MCF 10A (cell line): ENCODE results near the gene POLQ. TPM values are rescaled to one million over a fixed set of nuclear protein-coding genes. Genes with fewer than 3 reads are reported as not detected.

Source experiments
- BruUV-seq: library from RNA; stranded (reverse); fragments of 400-500 nt; replicated peaks from 2 replicates; lab custom pipeline; 2021; lab: Mats Ljungman, UMichigan
- CTCF ChIA-PET: fragments of 300-600 bp; sonication (Branson Sonifier 250); formaldehyde crosslinking; extraction: SDS; loops from one replicate; lab custom pipeline; 2021; ENCODE audit warnings: antibody characterized with exemption, inconsistent platforms; lab: Yijun Ruan, JAX
- POLR2A ChIA-PET: fragments of 300-600, 350-650 bp; sonication (Branson Sonifier 250); formaldehyde crosslinking; extraction: SDS; loops from one replicate; lab custom pipeline; 2020; ENCODE audit warnings: antibody characterized with exemption, inconsistent platforms; lab: Yijun Ruan, JAX
- DNase-seq: peaks from one replicate; pipeline ENCODE4 v3.0.0-alpha.2; 2018; ENCODE audit not compliant: unreplicated experiment
- H3K27ac Mint-ChIP-seq: one replicate; pipeline ENCODE4 v1.8.0; 2022; ENCODE audit warnings: mild to moderate bottlenecking, low read depth, mixed read lengths; ENCODE audit not compliant: unreplicated experiment
- H3K27me3 Mint-ChIP-seq: one replicate; pipeline ENCODE4 v1.8.0; 2022; ENCODE audit warnings: mixed read lengths; ENCODE audit not compliant: insufficient read depth, unreplicated experiment
- H3K36me3 Mint-ChIP-seq: one replicate; pipeline ENCODE4 v1.8.0; 2022; ENCODE audit warnings: mild to moderate bottlenecking, moderate library complexity, mixed read lengths; ENCODE audit not compliant: insufficient read depth, unreplicated experiment
- H3K4me1 Mint-ChIP-seq: one replicate; pipeline ENCODE4 v1.8.0; 2022; ENCODE audit warnings: mixed read lengths; ENCODE audit not compliant: insufficient read depth, unreplicated experiment
- H3K4me3 Mint-ChIP-seq: one replicate; pipeline ENCODE4 v1.8.0; 2022; ENCODE audit warnings: mild to moderate bottlenecking, moderate library complexity, mixed read lengths; ENCODE audit not compliant: unreplicated experiment
- H3K9me3 Mint-ChIP-seq: one replicate; pipeline ENCODE4 v1.8.0; 2022; ENCODE audit warnings: mixed read lengths; ENCODE audit not compliant: unreplicated experiment
- intact Hi-C: fragments of 100-400 bp; cut with micrococcal nuclease; formaldehyde crosslinking; loops from 2 replicates; pipeline ENCODE4 v1.14.1; 2022
- total RNA-seq: library from RNA; stranded (reverse); gene quantifications from 2 replicates; pipeline ENCODE4 v1.2.3, GENCODE V29; 2022
- TF ChIP-seq, protein P1 (sequence below): fragments of 200-600 bp; IDR thresholded peaks from one replicate; pipeline ENCODE4 v1.8.0; 2022; ENCODE audit warnings: antibody characterized with exemption, mild to moderate bottlenecking; ENCODE audit not compliant: unreplicated experiment

POLQ gene
- total RNA-seq, 1 experiment from 2014 or later = 5.8 TPM

DNA sequence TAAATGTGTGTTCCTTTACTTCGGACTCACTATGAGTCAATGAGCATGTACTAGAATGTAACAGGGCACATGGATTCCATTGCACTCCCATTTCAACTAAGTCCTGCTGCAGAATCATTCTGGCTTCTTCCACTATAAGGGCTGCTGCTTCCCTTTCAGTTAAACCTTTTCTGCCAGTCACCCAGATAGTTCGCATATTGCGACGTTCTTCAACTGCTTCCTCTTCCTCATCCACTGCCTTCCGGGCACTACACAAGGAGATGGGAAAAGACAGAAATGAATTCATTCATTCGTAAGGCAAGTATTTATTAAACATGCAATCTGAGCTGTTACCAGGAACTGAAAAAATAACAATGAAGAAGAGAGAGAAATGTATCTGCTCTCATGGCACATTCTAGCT, 55.6 kb downstream of the POLQ start:
- Mint-ChIP-seq H3K27ac (peak overlapping the region; percentile 49), H3K36me3 (peaks cover 8% of the 10 kb centered on the region), H3K27me3 (no peaks in the 10 kb centered on the region), H3K4me1 (no peaks in the 10 kb centered on the region), H3K9me3 (no peaks in the 10 kb centered on the region), H3K4me3 (no peak overlapping the region)
- CTCF ChIA-PET = interaction anchor here (0.6 to 0.7 kb wide), 2 partner anchors 14 to 58 kb away, joined by 3 read pairs; no protein-coding TSS in a partner anchor
- DNase-seq = no peak
- TF ChIP-seq, protein P1, sequence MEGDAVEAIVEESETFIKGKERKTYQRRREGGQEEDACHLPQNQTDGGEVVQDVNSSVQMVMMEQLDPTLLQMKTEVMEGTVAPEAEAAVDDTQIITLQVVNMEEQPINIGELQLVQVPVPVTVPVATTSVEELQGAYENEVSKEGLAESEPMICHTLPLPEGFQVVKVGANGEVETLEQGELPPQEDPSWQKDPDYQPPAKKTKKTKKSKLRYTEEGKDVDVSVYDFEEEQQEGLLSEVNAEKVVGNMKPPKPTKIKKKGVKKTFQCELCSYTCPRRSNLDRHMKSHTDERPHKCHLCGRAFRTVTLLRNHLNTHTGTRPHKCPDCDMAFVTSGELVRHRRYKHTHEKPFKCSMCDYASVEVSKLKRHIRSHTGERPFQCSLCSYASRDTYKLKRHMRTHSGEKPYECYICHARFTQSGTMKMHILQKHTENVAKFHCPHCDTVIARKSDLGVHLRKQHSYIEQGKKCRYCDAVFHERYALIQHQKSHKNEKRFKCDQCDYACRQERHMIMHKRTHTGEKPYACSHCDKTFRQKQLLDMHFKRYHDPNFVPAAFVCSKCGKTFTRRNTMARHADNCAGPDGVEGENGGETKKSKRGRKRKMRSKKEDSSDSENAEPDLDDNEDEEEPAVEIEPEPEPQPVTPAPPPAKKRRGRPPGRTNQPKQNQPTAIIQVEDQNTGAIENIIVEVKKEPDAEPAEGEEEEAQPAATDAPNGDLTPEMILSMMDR = no peak
- POLR2A ChIA-PET = no interaction called here
- intact Hi-C loops = no loop called here
- no TSS peak for BruUV-seq

DNA sequence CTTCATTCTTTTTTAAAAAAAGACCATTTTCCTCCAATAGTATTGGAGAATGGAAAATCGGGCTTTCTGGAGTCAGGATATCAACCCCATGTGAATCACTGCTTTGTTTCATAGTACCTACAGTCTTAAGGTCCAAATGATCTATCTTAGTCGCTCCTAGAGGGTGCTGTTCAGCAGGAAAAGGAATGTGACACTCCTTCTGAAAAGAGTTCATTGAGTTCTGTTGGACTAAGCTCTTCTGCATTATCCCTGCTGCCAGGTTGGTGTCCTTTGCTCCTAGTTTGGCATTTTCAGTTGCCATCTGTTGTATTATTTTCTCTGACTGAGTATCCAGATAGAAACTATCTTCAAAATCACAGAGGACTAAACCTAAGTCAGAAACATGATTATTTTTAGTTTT, 57.2 kb downstream of the POLQ start:
- peak overlapping the region; percentile 31 for H3K27ac Mint-ChIP-seq
- POLR2A ChIA-PET = no interaction called here
- intact Hi-C loops = no loop called here
- H3K4me1 Mint-ChIP-seq = no peaks in the 10 kb centered on the region
- peaks cover 8% of the 10 kb centered on the region for H3K36me3 Mint-ChIP-seq
- H3K4me3 Mint-ChIP-seq = no peak overlapping the region
- BruUV-seq = no TSS peak
- CTCF ChIA-PET = interaction anchor here (0.6 to 1.1 kb wide), 2 partner anchors 42 to 50 kb away, joined by 4 to 5 read pairs; no protein-coding TSS in a partner anchor
- H3K27me3 Mint-ChIP-seq = no peaks in the 10 kb centered on the region
- no peaks in the 10 kb centered on the region for H3K9me3 Mint-ChIP-seq
- TF ChIP-seq, protein P1 = no peak
- peak; percentile 30 for DNase-seq

DNA sequence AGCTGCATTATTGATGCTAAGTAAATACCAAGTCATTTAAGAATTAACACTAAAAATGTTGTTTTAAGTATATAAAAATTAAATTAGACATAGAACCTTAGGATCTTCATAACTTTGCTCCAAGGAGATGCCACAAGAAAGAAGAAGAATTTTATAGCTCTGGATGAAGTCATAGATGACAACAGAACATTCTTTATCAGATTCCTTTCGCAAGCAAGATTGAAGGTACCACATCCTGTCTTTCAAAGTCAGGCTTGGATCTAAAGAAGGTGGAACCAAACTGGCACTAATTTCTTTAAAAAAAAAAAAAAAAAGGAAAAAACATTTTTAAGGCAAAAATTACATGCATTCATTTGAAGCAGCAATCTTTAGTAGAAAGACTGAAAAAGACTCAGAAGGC, 62.5 kb downstream of the POLQ start:
- intact Hi-C loops = no loop called here
- POLR2A ChIA-PET = no interaction called here
- no peak overlapping the region for H3K27ac Mint-ChIP-seq
- no peak for DNase-seq
- TF ChIP-seq, protein P1 = no peak
- no peaks in the 10 kb centered on the region for H3K9me3 Mint-ChIP-seq
- H3K4me1 Mint-ChIP-seq = peaks cover 11% of the 10 kb centered on the region
- no peaks in the 10 kb centered on the region for H3K36me3 Mint-ChIP-seq
- H3K27me3 Mint-ChIP-seq = no peaks in the 10 kb centered on the region
- no peak overlapping the region for H3K4me3 Mint-ChIP-seq
- CTCF ChIA-PET = interaction anchor here (0.6 to 1.2 kb wide), 2 partner anchors 10 to 75 kb away, joined by 3 to 4 read pairs; no protein-coding TSS in a partner anchor
- BruUV-seq = no TSS peak

DNA sequence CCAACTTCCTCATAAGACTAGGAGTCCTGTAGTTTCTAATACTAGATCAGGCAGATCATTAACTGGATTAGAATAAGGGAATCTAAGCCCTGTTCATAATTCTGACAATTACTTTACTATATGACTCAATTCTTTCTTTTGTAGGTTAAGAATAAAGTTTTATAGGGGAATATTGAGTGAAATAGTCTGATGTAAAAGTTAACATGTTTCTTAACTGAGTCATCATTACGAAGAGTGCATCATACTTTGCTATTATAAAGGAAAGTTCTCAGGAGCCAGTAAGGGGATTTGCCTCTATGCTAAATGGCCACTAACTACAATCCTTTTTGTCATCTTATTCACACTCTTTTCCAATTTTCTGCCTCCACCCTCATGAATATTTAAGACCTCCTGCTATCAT, 63.1 kb downstream of the POLQ start:
- Mint-ChIP-seq H3K9me3 (no peaks in the 10 kb centered on the region), H3K4me3 (no peak overlapping the region), H3K4me1 (peaks cover 18% of the 10 kb centered on the region), H3K27me3 (no peaks in the 10 kb centered on the region), H3K27ac (no peak overlapping the region), H3K36me3 (no peaks in the 10 kb centered on the region)
- TF ChIP-seq, protein P1 = no peak
- intact Hi-C loops = no loop called here
- BruUV-seq = no TSS peak
- ChIA-PET POLR2A (no interaction called here), CTCF (no interaction called here)
- peak; percentile 39 for DNase-seq
